ENCODE measurements around the gene VAPB. TPM values are rescaled to one million over a fixed set of nuclear protein-coding genes. Genes with fewer than 3 reads are reported as not detected.
A peak's percentile ranks its signal among the peaks of the same experiment; 100 is the strongest.

VAPB gene
- total RNA-seq, 1 experiment from 2014 or later: 51.1 TPM

- DNase-seq (ENCODE audit: low read depth, low spot score) (no peak), ATAC-seq (peak; percentile 55)
- Histone ChIP-seq H3K4me3 (replicated peaks in 1 of 2; ENCODE audit: low read depth in 1 of 2, low read length in 2 of 2) (no peak overlapping the region), H3K79me2 (ENCODE audit: insufficient read depth, low read length) (peaks cover 100% of the 10 kb centered on the region), H3K4me2 (ENCODE audit: low read length) (no peak overlapping the region), H3K36me3 (ENCODE audit: control insufficient read depth in 1 of 2, insufficient read depth in 2 of 2, low read length in 2 of 2) (no peaks in the 10 kb centered on the region), H3K4me1 (ENCODE audit: control insufficient read depth in 1 of 2, insufficient read depth in 2 of 2, low read length in 2 of 2) (no peaks in the 10 kb centered on the region), H3K9me3 (ENCODE audit: control insufficient read depth in 1 of 2, insufficient read depth in 1 of 2, low read depth in 1 of 2, low read length in 2 of 2) (no peaks in the 10 kb centered on the region), H3K27ac (ENCODE audit: low read depth, low read length) (no peak overlapping the region), H2AFZ (ENCODE audit: low read depth, low read length, poor library complexity, severe bottlenecking) (no peak overlapping the region), H3K27me3 (ENCODE audit: insufficient read depth, low read length) (no peaks in the 10 kb centered on the region), H3K9me2 (ENCODE audit: insufficient read depth) (no peaks in the 10 kb centered on the region), H4K20me1 (ENCODE audit: insufficient read depth) (no peaks in the 10 kb centered on the region; the same call in 1 of the 2 replicates), H3K9ac (ENCODE audit: low read length) (no peak overlapping the region)
- POLR2A ChIA-PET: no interaction called here
- RAD21 ChIA-PET (ENCODE audit: low non-redundant PET in 1 of 2, low total read pairs in 2 of 2, uncharacterized antibody in 2 of 2, unreplicated experiment in 2 of 2): no interaction called here
- intact Hi-C loops (cut with micrococcal nuclease): no loop called here
- no TSS peak for BruUV-seq (replicated peaks)
- TF ChIP-seq CBX3 (IDR thresholded peaks at IDR 0.05; ENCODE audit: low read depth) (no peak), ZNF274 (IDR thresholded peaks at IDR 0.05; ENCODE audit: low read depth, low read length) (no peak), SP1 (IDR thresholded peaks at IDR 0.05; ENCODE audit: low read depth) (no peak)
- TF ChIP-seq, protein P1, sequence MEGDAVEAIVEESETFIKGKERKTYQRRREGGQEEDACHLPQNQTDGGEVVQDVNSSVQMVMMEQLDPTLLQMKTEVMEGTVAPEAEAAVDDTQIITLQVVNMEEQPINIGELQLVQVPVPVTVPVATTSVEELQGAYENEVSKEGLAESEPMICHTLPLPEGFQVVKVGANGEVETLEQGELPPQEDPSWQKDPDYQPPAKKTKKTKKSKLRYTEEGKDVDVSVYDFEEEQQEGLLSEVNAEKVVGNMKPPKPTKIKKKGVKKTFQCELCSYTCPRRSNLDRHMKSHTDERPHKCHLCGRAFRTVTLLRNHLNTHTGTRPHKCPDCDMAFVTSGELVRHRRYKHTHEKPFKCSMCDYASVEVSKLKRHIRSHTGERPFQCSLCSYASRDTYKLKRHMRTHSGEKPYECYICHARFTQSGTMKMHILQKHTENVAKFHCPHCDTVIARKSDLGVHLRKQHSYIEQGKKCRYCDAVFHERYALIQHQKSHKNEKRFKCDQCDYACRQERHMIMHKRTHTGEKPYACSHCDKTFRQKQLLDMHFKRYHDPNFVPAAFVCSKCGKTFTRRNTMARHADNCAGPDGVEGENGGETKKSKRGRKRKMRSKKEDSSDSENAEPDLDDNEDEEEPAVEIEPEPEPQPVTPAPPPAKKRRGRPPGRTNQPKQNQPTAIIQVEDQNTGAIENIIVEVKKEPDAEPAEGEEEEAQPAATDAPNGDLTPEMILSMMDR (IDR thresholded peaks at IDR 0.05 in 2 of 3, conservative IDR thresholded peaks at IDR 0.05 in 1 of 3; ENCODE audit: borderline replicate concordance in 1 of 3, insufficient read depth in 1 of 3, low read depth in 2 of 3, low read length in 2 of 3): peak in 1 of 3 experiments; percentile 25; a peak in 1 of 6 replicates
- TF ChIP-seq, protein P2, sequence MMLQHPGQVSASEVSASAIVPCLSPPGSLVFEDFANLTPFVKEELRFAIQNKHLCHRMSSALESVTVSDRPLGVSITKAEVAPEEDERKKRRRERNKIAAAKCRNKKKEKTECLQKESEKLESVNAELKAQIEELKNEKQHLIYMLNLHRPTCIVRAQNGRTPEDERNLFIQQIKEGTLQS (IDR thresholded peaks at IDR 0.05): no peak
- TF ChIP-seq, protein P3, sequence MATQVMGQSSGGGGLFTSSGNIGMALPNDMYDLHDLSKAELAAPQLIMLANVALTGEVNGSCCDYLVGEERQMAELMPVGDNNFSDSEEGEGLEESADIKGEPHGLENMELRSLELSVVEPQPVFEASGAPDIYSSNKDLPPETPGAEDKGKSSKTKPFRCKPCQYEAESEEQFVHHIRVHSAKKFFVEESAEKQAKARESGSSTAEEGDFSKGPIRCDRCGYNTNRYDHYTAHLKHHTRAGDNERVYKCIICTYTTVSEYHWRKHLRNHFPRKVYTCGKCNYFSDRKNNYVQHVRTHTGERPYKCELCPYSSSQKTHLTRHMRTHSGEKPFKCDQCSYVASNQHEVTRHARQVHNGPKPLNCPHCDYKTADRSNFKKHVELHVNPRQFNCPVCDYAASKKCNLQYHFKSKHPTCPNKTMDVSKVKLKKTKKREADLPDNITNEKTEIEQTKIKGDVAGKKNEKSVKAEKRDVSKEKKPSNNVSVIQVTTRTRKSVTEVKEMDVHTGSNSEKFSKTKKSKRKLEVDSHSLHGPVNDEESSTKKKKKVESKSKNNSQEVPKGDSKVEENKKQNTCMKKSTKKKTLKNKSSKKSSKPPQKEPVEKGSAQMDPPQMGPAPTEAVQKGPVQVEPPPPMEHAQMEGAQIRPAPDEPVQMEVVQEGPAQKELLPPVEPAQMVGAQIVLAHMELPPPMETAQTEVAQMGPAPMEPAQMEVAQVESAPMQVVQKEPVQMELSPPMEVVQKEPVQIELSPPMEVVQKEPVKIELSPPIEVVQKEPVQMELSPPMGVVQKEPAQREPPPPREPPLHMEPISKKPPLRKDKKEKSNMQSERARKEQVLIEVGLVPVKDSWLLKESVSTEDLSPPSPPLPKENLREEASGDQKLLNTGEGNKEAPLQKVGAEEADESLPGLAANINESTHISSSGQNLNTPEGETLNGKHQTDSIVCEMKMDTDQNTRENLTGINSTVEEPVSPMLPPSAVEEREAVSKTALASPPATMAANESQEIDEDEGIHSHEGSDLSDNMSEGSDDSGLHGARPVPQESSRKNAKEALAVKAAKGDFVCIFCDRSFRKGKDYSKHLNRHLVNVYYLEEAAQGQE (IDR thresholded peaks at IDR 0.05; ENCODE audit: low read depth): no peak
- CTCF ChIA-PET: interaction anchor here (1.1 kb wide), 1 partner anchor 9 kb away, joined by 4 read pairs; no protein-coding TSS in a partner anchor
These were observed 40.3 kb downstream of the VAPB start for GRCh38 chr20:58429303-58429702.
